RKO (cell line): ENCODE measurements around the gene RAD51AP2.
"Not testable (repeated sequence)": the region's sequence is repeated elsewhere in the genome, so short reads cannot be mapped to it uniquely, and the experiment has no call there.

Source experiments
- DNase-seq: peaks from one replicate; pipeline ENCODE4 v3.0.0-alpha.2; 2016; ENCODE audit warnings: low spot score

RAD51AP2 gene

GRCh38 chr2:17538022-17538843 is 20.0 kb upstream of the RAD51AP2 start:
- no peak for DNase-seq

GRCh38 chr2:17536416-17536815 is 18.2 kb upstream of the RAD51AP2 start:
- DNase-seq: no peak

GRCh38 chr2:17533546-17533945 is 15.3 kb upstream of the RAD51AP2 start:
- DNase-seq: no peak

- DNase-seq: no peak
Measured at GRCh38 chr2:17529771-17530170, 11.5 kb upstream of the RAD51AP2 start.

- DNase-seq: no peak
Measured at GRCh38 chr2:17522303-17522702, 4.1 kb upstream of the RAD51AP2 start.

- no peak for DNase-seq
Measured at GRCh38 chr2:17521621-17522020, 3.4 kb upstream of the RAD51AP2 start.

- DNase-seq: no peak
Measured at GRCh38 chr2:17520761-17521160, 2.5 kb upstream of the RAD51AP2 start.

- no peak for DNase-seq
Measured at GRCh38 chr2:17519486-17519885, 1.2 kb upstream of the RAD51AP2 start.

GRCh38 chr2:17517481-17518211 is 594 bp downstream of the RAD51AP2 start:
- DNase-seq: no peak

- DNase-seq: no peak
Measured at GRCh38 chr2:17515652-17516051, 2.6 kb downstream of the RAD51AP2 start.

- no peak for DNase-seq
Measured at GRCh38 chr2:17506736-17507616, 11.3 kb downstream of the RAD51AP2 start.

GRCh38 chr2:17497718-17498117 is 20.5 kb downstream of the RAD51AP2 start:
- DNase-seq: no peak

- DNase-seq: no peak
Measured at GRCh38 chr2:17495590-17495989, 22.6 kb downstream of the RAD51AP2 start.

- DNase-seq: not testable (repeated sequence)
Measured at GRCh38 chr2:17490165-17490564, 28.1 kb downstream of the RAD51AP2 start.

GRCh38 chr2:17488610-17489009 is 29.6 kb downstream of the RAD51AP2 start:
- DNase-seq: not testable (repeated sequence)

GRCh38 chr2:17483496-17483895 is 34.7 kb downstream of the RAD51AP2 start:
- DNase-seq: no peak

- DNase-seq: no peak
Measured at GRCh38 chr2:17482651-17483050, 35.6 kb downstream of the RAD51AP2 start.

GRCh38 chr2:17479875-17480274 is 38.4 kb downstream of the RAD51AP2 start:
- DNase-seq: no peak

GRCh38 chr2:17476830-17477229 is 41.4 kb downstream of the RAD51AP2 start:
- DNase-seq: no peak

GRCh38 chr2:17476064-17476463 is 42.2 kb downstream of the RAD51AP2 start:
- DNase-seq: no peak

- DNase-seq: no peak
Measured at GRCh38 chr2:17475286-17475685, 43.0 kb downstream of the RAD51AP2 start.

GRCh38 chr2:17471979-17472378 is 46.3 kb downstream of the RAD51AP2 start:
- DNase-seq: no peak
